Activated naive CD8-positive, alpha-beta T cell (primary cell): ENCODE results near the gene NOSTRIN.

Experiments used
- H3K27ac Mint-ChIP-seq: one replicate; pipeline ENCODE4 v1.8.0; 2021; ENCODE audit warnings: mixed read lengths
- H3K27me3 Mint-ChIP-seq: one replicate; pipeline ENCODE4 v1.8.0; 2021; ENCODE audit warnings: mixed read lengths
- H3K36me3 Mint-ChIP-seq: one replicate; pipeline ENCODE4 v1.8.0; 2021; ENCODE audit warnings: mixed read lengths
- H3K4me1 Mint-ChIP-seq: one replicate; pipeline ENCODE4 v1.8.0; 2021; ENCODE audit warnings: low read depth, mixed read lengths
- H3K4me3 Mint-ChIP-seq: one replicate; pipeline ENCODE4 v1.8.0; 2021; ENCODE audit warnings: mild to moderate bottlenecking, mixed read lengths
- H3K9me3 Mint-ChIP-seq: one replicate; pipeline ENCODE4 v1.8.0; 2021; ENCODE audit warnings: low read depth, mixed read lengths

Gene NOSTRIN

GRCh38 chr2:168798888-168799410 lies 3.5 kb upstream of the NOSTRIN start:
- no peak overlapping the region for H3K4me3 Mint-ChIP-seq
- no peaks in the 10 kb centered on the region for H3K9me3 Mint-ChIP-seq
- no peak overlapping the region for H3K27ac Mint-ChIP-seq
- H3K4me1 Mint-ChIP-seq, result no peaks in the 10 kb centered on the region
- H3K36me3 Mint-ChIP-seq, result no peaks in the 10 kb centered on the region
- peaks cover 3% of the 10 kb centered on the region for H3K27me3 Mint-ChIP-seq

- Mint-ChIP-seq H3K27ac (no peak overlapping the region), H3K36me3 (no peaks in the 10 kb centered on the region), H3K4me1 (no peaks in the 10 kb centered on the region), H3K27me3 (peaks cover 2% of the 10 kb centered on the region), H3K4me3 (no peak overlapping the region), H3K9me3 (no peaks in the 10 kb centered on the region)
Observed at GRCh38 chr2:168801471-168801870, 966 bp upstream of the NOSTRIN start.

GRCh38 chr2:168802859-168803725 lies 655 bp downstream of the NOSTRIN start:
- H3K36me3 Mint-ChIP-seq, result no peaks in the 10 kb centered on the region
- H3K27me3 Mint-ChIP-seq, result peaks cover 2% of the 10 kb centered on the region
- no peaks in the 10 kb centered on the region for H3K4me1 Mint-ChIP-seq
- no peaks in the 10 kb centered on the region for H3K9me3 Mint-ChIP-seq
- no peak overlapping the region for H3K4me3 Mint-ChIP-seq
- no peak overlapping the region for H3K27ac Mint-ChIP-seq

DNA sequence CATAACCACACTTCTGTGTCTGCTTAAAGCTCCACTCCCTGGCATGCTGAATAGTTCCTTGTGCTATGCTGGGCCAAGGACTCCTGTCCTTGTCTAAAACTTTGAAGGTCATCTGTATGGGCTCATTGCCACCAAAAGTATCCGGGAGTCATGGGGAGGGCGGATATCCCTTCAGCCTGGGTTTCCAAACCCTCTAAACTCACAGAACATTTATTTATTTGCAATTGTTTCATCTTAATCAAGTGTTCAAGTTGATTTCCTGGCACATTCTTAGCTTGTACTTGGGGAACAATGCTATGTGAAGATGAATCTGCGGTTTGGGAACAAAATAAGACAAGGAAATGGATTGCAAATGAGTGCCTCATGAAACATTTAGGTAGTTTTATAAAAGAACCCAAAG lies 1.8 kb downstream of the NOSTRIN start:
- Mint-ChIP-seq H3K4me3 (no peak overlapping the region), H3K27me3 (peaks cover 2% of the 10 kb centered on the region), H3K9me3 (no peaks in the 10 kb centered on the region), H3K27ac (no peak overlapping the region), H3K4me1 (no peaks in the 10 kb centered on the region), H3K36me3 (no peaks in the 10 kb centered on the region)

- no peaks in the 10 kb centered on the region for H3K9me3 Mint-ChIP-seq
- no peak overlapping the region for H3K4me3 Mint-ChIP-seq
- H3K36me3 Mint-ChIP-seq, result no peaks in the 10 kb centered on the region
- H3K27ac Mint-ChIP-seq, result no peak overlapping the region
- no peaks in the 10 kb centered on the region for H3K27me3 Mint-ChIP-seq
- no peaks in the 10 kb centered on the region for H3K4me1 Mint-ChIP-seq
Observed at GRCh38 chr2:168805615-168806014, 3.2 kb downstream of the NOSTRIN start.

- no peak overlapping the region for H3K27ac Mint-ChIP-seq
- H3K27me3 Mint-ChIP-seq, result no peaks in the 10 kb centered on the region
- H3K36me3 Mint-ChIP-seq, result no peaks in the 10 kb centered on the region
- H3K4me3 Mint-ChIP-seq, result no peak overlapping the region
- H3K9me3 Mint-ChIP-seq, result no peaks in the 10 kb centered on the region
- no peaks in the 10 kb centered on the region for H3K4me1 Mint-ChIP-seq
Observed at GRCh38 chr2:168809537-168809936, 7.1 kb downstream of the NOSTRIN start.

DNA sequence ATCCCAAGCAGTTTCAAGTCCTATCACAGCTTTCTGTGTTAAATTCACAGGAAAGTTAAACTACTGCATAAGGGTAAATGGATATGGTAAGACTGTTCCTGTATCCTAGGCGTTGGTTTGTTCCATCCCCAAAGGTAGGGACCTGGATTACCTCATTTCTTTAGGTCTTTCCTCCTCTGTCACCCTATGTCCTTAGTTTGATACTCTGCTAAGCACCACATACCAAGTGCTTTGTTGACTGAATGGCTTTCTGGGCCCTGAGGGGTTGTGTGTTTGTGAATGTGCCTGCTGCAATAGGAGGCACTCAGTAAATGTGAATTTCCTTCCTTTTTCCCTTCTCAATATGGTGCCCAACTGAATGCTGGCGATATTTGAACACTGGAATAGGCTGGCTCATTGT lies 7.8 kb downstream of the NOSTRIN start:
- no peak overlapping the region for H3K4me3 Mint-ChIP-seq
- H3K9me3 Mint-ChIP-seq, result no peaks in the 10 kb centered on the region
- no peaks in the 10 kb centered on the region for H3K36me3 Mint-ChIP-seq
- no peaks in the 10 kb centered on the region for H3K4me1 Mint-ChIP-seq
- no peak overlapping the region for H3K27ac Mint-ChIP-seq
- H3K27me3 Mint-ChIP-seq, result no peaks in the 10 kb centered on the region

- Mint-ChIP-seq H3K36me3 (no peaks in the 10 kb centered on the region), H3K9me3 (no peaks in the 10 kb centered on the region), H3K4me1 (no peaks in the 10 kb centered on the region), H3K27me3 (no peaks in the 10 kb centered on the region), H3K27ac (no peak overlapping the region), H3K4me3 (no peak overlapping the region)
Observed at GRCh38 chr2:168811696-168812095, 9.3 kb downstream of the NOSTRIN start.

DNA sequence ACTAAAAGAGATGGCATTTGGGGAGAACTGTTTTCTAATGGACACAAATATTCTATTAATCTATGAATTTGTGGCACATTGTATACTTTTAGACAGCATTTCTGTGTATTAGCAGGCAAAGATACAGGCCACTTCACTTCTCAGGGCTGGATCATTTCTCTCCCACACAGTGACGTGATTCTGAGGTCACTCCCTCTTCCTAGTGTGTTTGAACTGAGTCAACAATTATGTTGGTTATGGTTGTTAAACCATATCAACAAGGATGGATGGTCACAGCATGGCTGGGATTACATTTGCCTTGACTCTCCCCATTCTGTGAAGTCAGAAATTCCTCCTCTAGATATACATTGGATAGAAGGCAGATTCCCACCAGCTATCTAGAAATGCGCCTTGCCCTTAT lies 11.6 kb downstream of the NOSTRIN start:
- Mint-ChIP-seq H3K27ac (no peak overlapping the region), H3K4me3 (no peak overlapping the region), H3K9me3 (no peaks in the 10 kb centered on the region), H3K4me1 (no peaks in the 10 kb centered on the region), H3K27me3 (no peaks in the 10 kb centered on the region), H3K36me3 (no peaks in the 10 kb centered on the region)

DNA sequence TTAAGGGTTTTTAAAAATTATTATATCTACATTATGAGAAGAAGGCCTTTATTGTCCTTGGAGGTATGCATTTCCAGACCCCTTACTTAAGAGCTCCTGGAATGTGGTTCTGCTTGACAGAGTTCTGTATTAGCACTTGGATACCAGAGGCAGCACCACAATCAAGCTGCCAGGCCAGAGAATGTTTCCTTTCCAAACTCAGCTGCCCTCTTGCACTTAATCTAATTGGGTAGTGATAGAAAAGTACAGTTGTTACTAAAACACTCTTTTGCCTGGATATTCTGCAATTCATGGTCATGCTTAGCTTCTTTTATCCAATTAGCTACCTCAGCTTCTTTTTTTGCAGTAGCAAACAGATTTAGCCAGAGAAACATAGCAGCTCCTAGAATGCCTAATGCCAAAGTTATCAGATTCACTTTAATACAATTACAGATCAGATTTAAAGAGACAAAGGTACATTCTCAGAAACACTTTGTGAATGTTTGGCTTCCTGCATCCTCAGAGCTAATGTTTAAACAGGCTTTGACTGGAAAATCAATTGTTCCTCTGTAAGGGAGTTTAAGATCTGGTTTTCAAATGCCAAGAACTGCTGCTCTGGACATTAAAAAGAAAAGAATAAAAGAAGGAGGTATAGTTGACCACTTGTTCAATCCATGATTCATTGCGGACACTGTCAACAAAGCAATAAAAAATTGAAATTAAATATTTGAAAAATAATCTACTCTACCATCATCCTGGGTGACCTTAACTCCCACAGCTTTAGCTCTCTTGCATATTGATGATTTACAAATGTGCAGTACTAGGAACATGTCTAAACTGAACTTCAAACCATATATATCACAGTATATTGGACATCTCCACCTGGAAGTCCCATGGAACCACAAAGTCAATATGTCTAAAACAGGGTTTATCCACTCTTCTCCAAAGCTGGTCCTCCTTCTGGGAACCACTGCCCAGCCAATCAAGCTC lies 12.8 kb downstream of the NOSTRIN start:
- no peaks in the 10 kb centered on the region for H3K36me3 Mint-ChIP-seq
- no peak overlapping the region for H3K4me3 Mint-ChIP-seq
- H3K4me1 Mint-ChIP-seq, result no peaks in the 10 kb centered on the region
- no peaks in the 10 kb centered on the region for H3K27me3 Mint-ChIP-seq
- H3K27ac Mint-ChIP-seq, result no peak overlapping the region
- H3K9me3 Mint-ChIP-seq, result no peaks in the 10 kb centered on the region

GRCh38 chr2:168816369-168816768 lies 13.9 kb downstream of the NOSTRIN start:
- no peaks in the 10 kb centered on the region for H3K4me1 Mint-ChIP-seq
- no peak overlapping the region for H3K4me3 Mint-ChIP-seq
- H3K9me3 Mint-ChIP-seq, result no peaks in the 10 kb centered on the region
- H3K36me3 Mint-ChIP-seq, result no peaks in the 10 kb centered on the region
- H3K27me3 Mint-ChIP-seq, result no peaks in the 10 kb centered on the region
- H3K27ac Mint-ChIP-seq, result no peak overlapping the region

DNA sequence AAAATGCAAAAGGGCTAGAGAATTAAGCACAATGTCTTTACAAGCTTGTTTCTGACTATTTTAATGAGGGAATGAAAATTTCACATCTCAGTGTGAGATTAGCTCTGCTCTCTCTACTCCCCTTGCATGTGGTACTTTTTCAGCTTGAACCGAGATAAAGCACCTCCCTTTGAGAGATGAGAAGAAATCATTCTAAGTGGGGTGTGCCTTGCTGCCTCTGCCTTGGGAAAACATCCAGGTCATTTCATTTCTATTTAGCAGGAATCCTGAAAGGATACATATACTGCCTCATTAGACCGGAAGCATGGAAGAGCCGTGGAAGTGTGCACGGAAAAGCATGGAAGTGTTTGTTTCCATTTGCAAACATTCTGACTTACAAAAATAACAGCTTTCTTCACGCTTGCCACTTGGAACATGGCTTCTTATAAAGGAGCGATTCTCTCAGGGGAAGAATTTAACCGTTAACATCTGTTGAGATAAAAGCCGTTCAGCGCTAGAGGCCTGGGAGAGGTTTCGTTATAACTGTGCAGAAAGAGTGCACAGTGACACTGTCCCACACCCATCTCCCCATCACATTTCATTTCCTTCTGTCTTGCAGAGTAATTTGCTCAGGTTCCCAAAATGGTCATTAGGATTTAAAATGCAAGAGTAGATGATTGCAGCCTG lies 16.7 kb downstream of the NOSTRIN start:
- no peak overlapping the region for H3K27ac Mint-ChIP-seq
- H3K4me1 Mint-ChIP-seq, result no peaks in the 10 kb centered on the region
- H3K9me3 Mint-ChIP-seq, result no peaks in the 10 kb centered on the region
- H3K36me3 Mint-ChIP-seq, result no peaks in the 10 kb centered on the region
- H3K4me3 Mint-ChIP-seq, result no peak overlapping the region
- no peaks in the 10 kb centered on the region for H3K27me3 Mint-ChIP-seq

GRCh38 chr2:168819829-168820489 lies 17.5 kb downstream of the NOSTRIN start:
- H3K27me3 Mint-ChIP-seq, result no peaks in the 10 kb centered on the region
- H3K9me3 Mint-ChIP-seq, result no peaks in the 10 kb centered on the region
- H3K36me3 Mint-ChIP-seq, result no peaks in the 10 kb centered on the region
- no peak overlapping the region for H3K4me3 Mint-ChIP-seq
- H3K4me1 Mint-ChIP-seq, result no peaks in the 10 kb centered on the region
- no peak overlapping the region for H3K27ac Mint-ChIP-seq

DNA sequence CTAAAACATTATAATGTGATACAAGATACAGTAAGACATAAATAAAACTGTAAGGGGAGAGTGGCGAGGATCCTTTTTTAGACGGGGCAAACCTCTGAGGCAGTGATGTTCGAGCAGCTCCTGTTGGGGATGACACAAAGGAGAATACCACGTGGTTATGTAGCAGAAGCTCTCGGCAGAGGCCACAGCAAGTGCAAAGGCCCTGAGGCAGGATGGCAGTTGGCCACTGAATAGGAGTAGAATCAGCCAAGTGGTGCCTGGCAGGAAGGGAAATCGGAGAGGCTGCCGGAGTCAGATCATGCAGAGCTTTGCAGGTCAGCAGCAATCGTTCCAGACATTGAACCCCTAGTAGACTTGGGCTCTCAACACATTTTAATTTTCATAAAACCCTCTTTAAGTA lies 19.1 kb downstream of the NOSTRIN start:
- no peak overlapping the region for H3K27ac Mint-ChIP-seq
- no peaks in the 10 kb centered on the region for H3K9me3 Mint-ChIP-seq
- H3K4me3 Mint-ChIP-seq, result no peak overlapping the region
- H3K27me3 Mint-ChIP-seq, result no peaks in the 10 kb centered on the region
- H3K36me3 Mint-ChIP-seq, result no peaks in the 10 kb centered on the region
- no peaks in the 10 kb centered on the region for H3K4me1 Mint-ChIP-seq
